ENCODE data around the gene MAP4K5.

- TF ChIP-seq CTCF (IDR thresholded peaks at IDR 0.05) (no peak), POLR2AphosphoS5 (IDR thresholded peaks at IDR 0.05; ENCODE audit: insufficient read depth in 1 of 2, low read depth in 1 of 2) (no peak)
These were observed 151.4 kb downstream of the MAP4K5 start for GRCh38 chr14:50381008-50381407.

All from vagina (tissue), 2 donors.